Subcutaneous adipose tissue (tissue), 4 donors: ENCODE results near the gene PAK6. TPM values are rescaled to one million over a fixed set of nuclear protein-coding genes. Genes with fewer than 3 reads are reported as not detected.

Experiments used
- CTCF ChIP-seq: fragments of 450-650 bp; IDR thresholded peaks from one replicate; pipeline ENCODE4 v1.5.1; 2016; ENCODE audit warnings: low read depth, mild to moderate bottlenecking, control low read depth, antibody characterized with exemption, moderate library complexity
- total RNA-seq, 4 donors: library from RNA; depleted of rRNA; stranded (reverse); fragments of >200 nt; gene quantifications; one replicate each; pipeline ENCODE4 v1.1.0, GENCODE V29; 2016

The PAK6 gene
- total RNA-seq, 4 donors from 2014 or later: 0.49 to 4.1 (median 0.81) TPM

- TF ChIP-seq CTCF: no peak
These were observed 19.7 kb downstream of the PAK6 start for GRCh38 chr15:40258544-40258943.

- no peak for TF ChIP-seq CTCF
These were observed 20.2 kb downstream of the PAK6 start for GRCh38 chr15:40259021-40259420.

GRCh38 chr15:40263024-40263754 lies 24.3 kb downstream of the PAK6 start:
- no peak for TF ChIP-seq CTCF

GRCh38 chr15:40264321-40265153 lies 25.7 kb downstream of the PAK6 start:
- no peak for TF ChIP-seq CTCF

- no peak for TF ChIP-seq CTCF
These were observed 26.5 kb downstream of the PAK6 start for GRCh38 chr15:40265355-40265754.

GRCh38 chr15:40265875-40266274 lies 27.0 kb downstream of the PAK6 start:
- no peak for TF ChIP-seq CTCF

GRCh38 chr15:40266828-40267304 lies 28.0 kb downstream of the PAK6 start:
- no peak for TF ChIP-seq CTCF
